T-helper 9 cell (primary cell): ENCODE results near the gene NDUFS5.
"Not testable (repeated sequence)": the region's sequence is repeated elsewhere in the genome, so short reads cannot be mapped to it uniquely, and the experiment has no call there.

Source experiments
- DNase-seq: peaks from one replicate; pipeline ENCODE4 v3.0.0-alpha.2; 2020
- total RNA-seq, 2 donors: gene quantifications; one replicate each; lab custom pipeline; 2026; lab: John Stamatoyannopoulos, UW

The NDUFS5 gene
- 63.5 to 88.7 reads per million in 2 donors for total RNA-seq

- peak; percentile 74 for DNase-seq
Measured at GRCh38 chr1:39026051-39026865, at the start of gene NDUFS5. NDUFS5 (plus strand) TSS chr1:39026350; CDS start chr1:39028725, 2,375 bp downstream.

GRCh38 chr1:38977399-38978244, 48.5 kb upstream of the NDUFS5 start:
- DNase-seq: peak; percentile 71

GRCh38 chr1:38978245-38978542, 48.0 kb upstream of the NDUFS5 start:
- peak; percentile 12 for DNase-seq

DNA sequence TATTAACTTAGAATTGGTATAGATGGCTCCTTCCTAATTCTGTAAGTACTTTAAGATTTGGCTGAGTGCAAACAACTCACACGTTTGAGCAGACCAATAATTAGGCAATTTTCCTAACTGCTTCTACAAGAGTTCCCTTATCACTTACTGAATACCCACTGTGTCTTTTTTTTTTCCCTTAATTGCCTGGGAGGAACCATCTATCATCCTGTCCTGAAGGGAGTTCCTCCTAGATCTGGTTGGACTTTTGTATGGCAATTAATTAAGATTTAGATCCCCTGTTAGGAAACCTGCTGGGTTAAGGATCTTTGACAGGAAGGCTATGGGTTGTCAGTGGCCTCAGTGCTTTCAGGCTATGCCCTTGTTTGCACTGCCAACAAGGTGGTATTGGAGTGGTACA, 46.8 kb upstream of the NDUFS5 start:
- DNase-seq: not testable (repeated sequence)

- DNase-seq: no peak
Measured at GRCh38 chr1:38989979-38990378, 36.2 kb upstream of the NDUFS5 start.

GRCh38 chr1:38990386-38990737, 35.8 kb upstream of the NDUFS5 start:
- no peak for DNase-seq

GRCh38 chr1:38990738-38991637, 35.2 kb upstream of the NDUFS5 start, which contains the start of gene AKIRIN1:
AKIRIN1 (plus strand) TSS chr1:38991276; CDS start chr1:38991381, 105 bp downstream.
- DNase-seq: peak; percentile 90

DNA sequence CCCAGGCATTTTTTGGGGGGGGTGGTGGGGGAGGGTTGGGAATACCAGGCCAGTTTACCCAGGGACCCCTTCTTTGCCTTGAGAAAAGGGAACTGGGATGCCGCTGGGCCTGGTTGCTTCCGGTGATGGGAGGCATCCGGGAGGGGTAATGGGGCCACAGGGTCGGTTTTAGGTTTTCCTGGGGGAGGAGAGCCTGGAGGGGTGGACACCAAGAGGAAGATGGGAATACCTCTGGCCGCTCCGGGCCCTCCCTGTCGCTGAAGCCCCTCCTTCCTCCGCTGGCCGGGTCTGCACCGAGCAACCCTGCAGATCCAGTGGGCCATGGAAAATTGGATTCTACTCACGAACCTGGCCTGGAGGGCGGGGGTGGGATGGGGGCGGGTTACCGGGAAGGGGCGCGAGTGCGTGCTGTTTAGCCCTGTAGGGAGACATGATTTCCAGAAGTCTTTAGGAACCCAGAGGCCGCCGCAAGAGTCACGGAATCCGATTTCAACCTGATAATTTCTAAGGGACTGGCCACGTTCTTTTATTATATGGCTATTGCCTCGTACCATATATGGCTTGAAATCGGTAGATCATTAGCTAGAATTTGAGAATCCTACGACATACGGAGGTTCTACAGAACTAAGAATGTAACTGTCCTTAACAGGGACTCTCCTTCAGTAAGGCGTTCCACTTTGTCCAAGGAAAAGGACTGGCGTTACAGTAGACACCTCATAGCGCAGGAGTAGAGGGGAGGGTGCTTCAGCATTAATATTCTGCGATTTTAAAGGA, 34.3 kb upstream of the NDUFS5 start:
- no peak for DNase-seq

DNA sequence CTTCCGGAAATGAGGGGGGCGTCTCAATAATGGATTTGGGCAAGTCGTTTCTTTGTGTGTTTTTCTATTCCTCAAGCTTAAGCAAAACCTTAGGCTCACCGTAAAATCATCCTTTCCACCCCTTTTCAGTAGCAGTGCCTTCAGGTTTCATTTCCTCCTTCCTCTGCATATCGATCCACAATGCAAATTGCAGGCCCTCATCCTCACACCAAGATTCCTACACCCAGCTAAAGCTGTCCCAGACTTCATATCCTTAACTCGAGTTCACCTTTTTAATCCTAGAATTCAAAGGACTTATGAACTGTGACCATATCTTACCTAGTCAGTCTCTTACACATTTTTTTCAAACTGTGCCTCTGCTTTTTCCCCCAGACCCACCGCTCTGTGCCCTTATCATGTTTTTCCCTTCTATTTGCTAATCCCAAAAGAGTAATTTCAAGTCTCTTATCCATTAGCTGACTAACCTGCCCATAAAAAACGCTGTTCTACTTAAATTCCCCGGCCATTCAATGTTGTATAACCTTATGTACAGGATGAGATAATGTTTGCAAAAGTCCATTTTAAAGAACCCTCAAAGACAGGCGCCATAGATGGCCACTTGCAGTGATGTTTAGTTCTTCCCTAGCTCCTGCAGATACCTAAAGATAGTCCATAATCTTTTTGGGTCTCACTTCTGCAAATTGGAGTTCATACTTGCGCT, 33.6 kb upstream of the NDUFS5 start:
- DNase-seq: no peak

GRCh38 chr1:38994196-38994595, 32.0 kb upstream of the NDUFS5 start:
- DNase-seq: no peak

DNA sequence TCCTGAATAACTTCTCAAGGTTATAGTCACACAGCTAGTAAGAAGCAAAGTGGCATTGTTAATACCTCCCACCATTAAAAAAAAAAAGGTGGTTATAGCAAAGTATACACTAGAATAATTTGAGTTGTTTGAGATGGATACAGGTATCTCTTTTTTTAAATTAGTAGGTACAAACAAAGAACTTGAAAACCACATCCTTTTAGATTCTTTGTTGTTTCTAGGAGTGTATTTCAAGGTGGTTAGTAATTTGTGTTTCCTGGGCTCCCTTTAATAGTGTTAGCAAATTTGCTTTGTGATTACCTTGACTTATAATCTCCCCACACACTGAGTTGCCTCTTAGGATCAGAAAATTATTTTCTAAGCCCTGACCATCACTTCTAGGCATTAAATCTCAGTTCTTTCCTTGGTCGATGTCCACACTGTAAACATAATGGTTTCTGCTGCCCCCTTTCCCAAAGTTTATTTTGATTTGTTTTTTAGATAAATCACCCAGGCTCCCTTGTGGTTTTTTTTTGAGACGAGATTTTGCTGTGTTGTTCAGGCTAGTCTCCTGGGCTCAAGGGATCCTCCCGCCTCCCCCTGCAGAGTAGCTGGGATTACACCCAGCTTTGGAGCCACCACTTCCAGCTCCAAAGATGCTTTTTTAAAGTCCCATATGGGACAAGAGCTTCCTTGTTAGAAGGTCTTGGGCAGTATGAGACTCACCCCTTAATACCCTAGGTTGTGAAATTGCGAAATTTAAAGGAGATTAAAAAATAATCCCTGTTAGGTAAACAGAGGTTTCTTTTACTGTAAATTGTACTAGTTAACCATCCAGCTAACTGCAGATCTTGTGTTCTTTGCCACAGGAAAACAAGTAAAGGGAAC, 28.9 kb upstream of the NDUFS5 start:
- DNase-seq: no peak

DNA sequence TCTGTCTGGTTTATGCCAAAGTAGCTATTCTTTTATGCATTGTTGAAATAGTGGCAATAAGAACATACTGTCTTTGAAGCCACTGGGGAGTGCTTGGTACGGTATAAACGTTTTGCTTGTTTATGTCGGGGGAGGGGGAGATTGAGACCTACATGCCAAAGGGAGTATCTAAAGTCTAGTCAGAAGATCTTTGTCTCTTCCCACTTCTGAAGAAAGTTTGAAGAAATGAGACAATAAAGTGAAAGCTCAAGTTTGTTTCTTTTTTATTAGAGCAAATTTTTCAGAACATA, 28.3 kb upstream of the NDUFS5 start:
- no peak for DNase-seq

- no peak for DNase-seq
Measured at GRCh38 chr1:39001516-39002421, 24.4 kb upstream of the NDUFS5 start.

GRCh38 chr1:39003281-39003680, 22.9 kb upstream of the NDUFS5 start:
- DNase-seq: no peak

GRCh38 chr1:39003794-39004193, 22.4 kb upstream of the NDUFS5 start:
- no peak for DNase-seq

GRCh38 chr1:39006287-39006686, 19.9 kb upstream of the NDUFS5 start:
- no peak for DNase-seq

GRCh38 chr1:39006726-39007645, 19.2 kb upstream of the NDUFS5 start:
- DNase-seq: no peak

- DNase-seq: not testable (repeated sequence)
Measured at GRCh38 chr1:39014956-39015355, 11.2 kb upstream of the NDUFS5 start.
